ENCODE results near the gene LGALS3.

Gene LGALS3

GRCh38 chr14:55103971-55104954 is 24.8 kb upstream of the LGALS3 start:
- Mint-ChIP-seq H3K27ac (peak overlapping the region; percentile 4), H3K9me3 (no peaks in the 10 kb centered on the region), H3K27me3 (no peaks in the 10 kb centered on the region), H3K4me3 (no peak overlapping the region), H3K4me1 (peaks cover 29% of the 10 kb centered on the region), H3K36me3 (no peaks in the 10 kb centered on the region)

DNA sequence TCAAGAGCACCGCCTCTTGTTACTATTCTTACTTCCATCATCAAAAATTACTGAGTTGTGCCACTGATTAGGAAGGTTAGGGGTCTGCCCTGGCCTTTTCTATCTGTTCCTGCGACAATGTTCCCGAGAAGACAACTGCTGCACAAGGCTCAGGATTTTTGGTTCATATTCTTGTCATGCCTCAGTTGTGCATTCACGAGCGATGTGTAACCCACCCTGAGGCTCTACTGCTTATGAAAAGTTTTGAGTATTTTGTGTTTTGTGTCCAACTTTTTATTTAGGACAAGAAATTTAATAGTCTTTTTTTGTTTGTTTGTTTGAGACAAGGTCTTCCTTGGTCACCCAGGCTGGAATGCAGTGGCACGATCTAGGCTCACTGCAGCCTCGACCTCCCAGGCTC is 23.1 kb upstream of the LGALS3 start:
- H3K4me3 Mint-ChIP-seq: no peak overlapping the region
- no peaks in the 10 kb centered on the region for H3K36me3 Mint-ChIP-seq
- peak overlapping the region; percentile 43 for H3K27ac Mint-ChIP-seq
- peaks cover 29% of the 10 kb centered on the region for H3K4me1 Mint-ChIP-seq
- H3K9me3 Mint-ChIP-seq: no peaks in the 10 kb centered on the region
- no peaks in the 10 kb centered on the region for H3K27me3 Mint-ChIP-seq

DNA sequence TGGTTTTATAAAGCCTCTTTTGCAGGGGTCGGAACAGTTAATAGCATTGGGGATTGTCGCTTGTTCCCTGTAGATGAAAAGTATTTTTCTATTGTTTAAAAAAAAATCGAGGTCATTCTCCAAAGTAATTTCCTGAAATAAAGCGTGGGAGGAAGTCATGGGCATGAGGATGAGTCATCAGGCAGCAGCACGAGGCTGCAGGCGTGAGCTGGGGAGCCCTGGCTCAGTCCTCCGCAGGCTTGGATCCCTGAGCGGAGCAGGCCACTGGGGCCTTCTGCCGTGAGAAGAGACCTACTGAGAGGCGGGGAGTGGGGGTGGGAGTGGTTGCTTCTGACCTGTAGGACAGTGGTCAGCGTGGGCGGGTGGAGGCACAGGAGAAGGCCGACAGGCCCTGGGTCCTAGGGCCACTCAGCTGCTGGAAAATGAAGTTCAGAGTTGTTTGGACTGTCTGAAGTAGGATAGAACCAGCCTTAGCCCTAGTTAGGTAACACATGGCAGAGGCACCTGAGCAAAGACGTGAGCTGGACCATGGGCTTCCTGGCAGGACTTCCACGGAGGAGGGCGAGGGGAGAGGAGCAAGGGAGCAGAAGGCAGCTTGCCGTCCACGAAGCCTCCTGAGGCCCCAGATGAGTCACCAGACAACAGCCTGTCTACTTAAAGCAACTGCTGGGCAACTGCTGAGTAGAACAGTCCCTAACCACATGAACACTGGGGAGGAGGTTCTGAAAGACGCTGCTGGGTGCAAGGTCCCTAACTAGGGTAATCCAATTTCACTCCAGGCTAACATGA is 21.1 kb upstream of the LGALS3 start:
- H3K27ac Mint-ChIP-seq: no peak overlapping the region
- no peak overlapping the region for H3K4me3 Mint-ChIP-seq
- no peaks in the 10 kb centered on the region for H3K9me3 Mint-ChIP-seq

DNA sequence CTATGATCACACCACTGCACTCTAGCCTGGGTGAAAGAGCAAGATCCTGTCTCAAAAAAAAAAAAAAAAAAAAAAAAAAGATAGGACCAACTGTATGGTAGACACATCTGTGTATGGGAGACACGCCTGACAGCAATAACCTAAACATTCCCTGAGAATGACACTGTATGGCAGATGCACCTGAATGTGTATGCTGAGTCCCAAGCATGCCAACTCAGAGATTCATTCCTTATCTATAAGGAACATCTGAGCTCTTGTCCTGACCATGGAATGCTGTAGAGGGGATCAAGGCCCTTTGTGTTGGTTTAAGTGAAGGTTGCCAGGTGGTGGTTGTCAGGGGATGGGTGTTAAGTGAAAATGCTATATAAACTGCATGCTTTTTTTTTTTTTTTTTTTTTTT is 19.2 kb upstream of the LGALS3 start:
- peaks cover 5% of the 10 kb centered on the region for H3K4me1 Mint-ChIP-seq
- H3K36me3 Mint-ChIP-seq: no peaks in the 10 kb centered on the region
- H3K4me3 Mint-ChIP-seq: no peak overlapping the region
- H3K27me3 Mint-ChIP-seq: no peaks in the 10 kb centered on the region
- no peaks in the 10 kb centered on the region for H3K9me3 Mint-ChIP-seq
- H3K27ac Mint-ChIP-seq: no peak overlapping the region

More for the DNA sequence above, 21.1 kb upstream of the LGALS3 start:
- H3K4me1 Mint-ChIP-seq: peaks cover 17% of the 10 kb centered on the region
- no peaks in the 10 kb centered on the region for H3K27me3 Mint-ChIP-seq
- no peaks in the 10 kb centered on the region for H3K36me3 Mint-ChIP-seq

- Mint-ChIP-seq H3K9me3 (no peaks in the 10 kb centered on the region), H3K4me1 (peaks cover 5% of the 10 kb centered on the region), H3K27me3 (no peaks in the 10 kb centered on the region), H3K4me3 (no peak overlapping the region), H3K27ac (no peak overlapping the region), H3K36me3 (no peaks in the 10 kb centered on the region)
Observed at GRCh38 chr14:55111122-55111708, 17.8 kb upstream of the LGALS3 start.

DNA sequence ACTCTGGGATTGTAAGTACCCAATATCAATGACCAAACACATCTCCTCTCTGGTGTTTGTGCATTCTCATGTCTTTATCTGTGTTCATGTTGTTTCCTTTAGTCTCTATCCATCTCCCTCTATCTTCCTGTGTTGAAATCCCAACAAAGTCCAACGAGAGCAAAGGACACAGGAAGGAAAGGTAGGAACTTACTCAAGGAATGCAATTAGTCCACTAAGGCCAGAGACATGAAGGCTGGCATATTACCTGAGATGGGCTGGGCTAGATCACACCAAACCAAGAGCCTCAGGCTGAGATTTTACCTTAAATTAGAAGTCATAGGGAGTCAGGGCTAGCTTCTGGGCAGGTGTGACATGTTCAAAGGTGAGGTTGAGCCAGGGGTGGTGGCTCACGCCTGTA is 14.3 kb upstream of the LGALS3 start:
- H3K36me3 Mint-ChIP-seq: no peaks in the 10 kb centered on the region
- H3K4me3 Mint-ChIP-seq: no peak overlapping the region
- no peak overlapping the region for H3K27ac Mint-ChIP-seq
- no peaks in the 10 kb centered on the region for H3K27me3 Mint-ChIP-seq
- H3K9me3 Mint-ChIP-seq: no peaks in the 10 kb centered on the region
- no peaks in the 10 kb centered on the region for H3K4me1 Mint-ChIP-seq

DNA sequence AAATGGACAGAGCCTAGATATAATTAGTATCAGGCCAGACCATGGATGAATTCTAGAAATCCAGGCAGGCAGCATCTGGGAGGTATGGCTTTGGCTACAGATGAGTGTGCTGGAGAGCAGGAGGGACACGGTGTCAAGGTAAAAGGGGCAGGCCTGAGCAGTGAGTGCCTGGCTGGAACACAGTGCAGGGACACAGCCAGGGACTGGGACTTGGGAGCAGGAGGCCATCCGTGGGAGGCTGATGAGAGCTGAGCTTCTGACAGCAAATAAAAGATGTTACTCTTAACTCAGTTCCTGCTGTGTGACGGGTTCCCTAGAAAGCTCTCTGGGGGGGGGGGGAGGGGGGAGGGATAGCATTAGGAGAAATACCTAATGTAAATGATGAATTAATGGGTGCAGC is 13.6 kb upstream of the LGALS3 start:
- no peaks in the 10 kb centered on the region for H3K4me1 Mint-ChIP-seq
- no peak overlapping the region for H3K4me3 Mint-ChIP-seq
- H3K9me3 Mint-ChIP-seq: no peaks in the 10 kb centered on the region
- no peaks in the 10 kb centered on the region for H3K36me3 Mint-ChIP-seq
- no peaks in the 10 kb centered on the region for H3K27me3 Mint-ChIP-seq
- no peak overlapping the region for H3K27ac Mint-ChIP-seq

- no peak overlapping the region for H3K4me3 Mint-ChIP-seq
- no peaks in the 10 kb centered on the region for H3K4me1 Mint-ChIP-seq
- no peak overlapping the region for H3K27ac Mint-ChIP-seq
- no peaks in the 10 kb centered on the region for H3K9me3 Mint-ChIP-seq
- H3K27me3 Mint-ChIP-seq: no peaks in the 10 kb centered on the region
- no peaks in the 10 kb centered on the region for H3K36me3 Mint-ChIP-seq
Observed at GRCh38 chr14:55115861-55116245, 13.2 kb upstream of the LGALS3 start.

GRCh38 chr14:55116246-55117030 is 12.6 kb upstream of the LGALS3 start:
- H3K4me3 Mint-ChIP-seq: no peak overlapping the region
- H3K27me3 Mint-ChIP-seq: peaks cover 1% of the 10 kb centered on the region
- H3K36me3 Mint-ChIP-seq: no peaks in the 10 kb centered on the region
- no peaks in the 10 kb centered on the region for H3K9me3 Mint-ChIP-seq
- no peaks in the 10 kb centered on the region for H3K4me1 Mint-ChIP-seq
- no peak overlapping the region for H3K27ac Mint-ChIP-seq

DNA sequence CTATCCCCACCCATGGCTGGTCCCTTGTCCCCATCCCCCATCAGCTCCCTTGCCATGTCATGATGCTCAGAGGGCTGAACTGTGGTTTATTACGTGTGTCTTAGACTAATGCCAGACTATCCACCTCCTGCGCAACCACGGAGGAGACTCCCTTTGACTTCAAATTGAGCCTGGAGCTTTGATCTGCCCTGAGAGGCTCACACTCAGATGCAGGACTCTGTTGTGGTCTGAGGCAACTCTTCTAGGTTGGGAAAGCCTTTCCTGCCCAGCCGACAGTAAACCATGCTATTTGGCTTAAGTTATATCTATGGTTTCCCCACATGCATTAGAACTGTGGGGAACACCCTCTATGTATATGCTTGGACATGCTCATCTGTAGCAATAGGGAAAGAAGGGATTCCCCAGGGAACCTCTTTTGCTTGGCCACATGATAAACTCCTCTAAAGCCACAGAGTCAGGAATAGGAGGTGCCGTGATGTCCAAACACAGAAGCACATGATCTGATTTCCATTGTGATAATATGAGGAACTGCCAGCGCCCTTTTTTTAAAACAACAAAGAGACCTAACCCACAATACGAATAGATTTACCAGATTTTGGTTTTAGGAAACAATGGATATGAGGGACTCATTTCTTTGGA is 11.1 kb upstream of the LGALS3 start:
- Mint-ChIP-seq H3K36me3 (no peaks in the 10 kb centered on the region), H3K27me3 (peaks cover 3% of the 10 kb centered on the region), H3K4me3 (no peak overlapping the region), H3K27ac (no peak overlapping the region), H3K4me1 (no peaks in the 10 kb centered on the region), H3K9me3 (no peaks in the 10 kb centered on the region)

- no peaks in the 10 kb centered on the region for H3K4me1 Mint-ChIP-seq
- H3K27me3 Mint-ChIP-seq: peaks cover 3% of the 10 kb centered on the region
- H3K27ac Mint-ChIP-seq: no peak overlapping the region
- no peaks in the 10 kb centered on the region for H3K36me3 Mint-ChIP-seq
- H3K9me3 Mint-ChIP-seq: no peaks in the 10 kb centered on the region
- H3K4me3 Mint-ChIP-seq: no peak overlapping the region
Observed at GRCh38 chr14:55118761-55119160, 10.3 kb upstream of the LGALS3 start.

DNA sequence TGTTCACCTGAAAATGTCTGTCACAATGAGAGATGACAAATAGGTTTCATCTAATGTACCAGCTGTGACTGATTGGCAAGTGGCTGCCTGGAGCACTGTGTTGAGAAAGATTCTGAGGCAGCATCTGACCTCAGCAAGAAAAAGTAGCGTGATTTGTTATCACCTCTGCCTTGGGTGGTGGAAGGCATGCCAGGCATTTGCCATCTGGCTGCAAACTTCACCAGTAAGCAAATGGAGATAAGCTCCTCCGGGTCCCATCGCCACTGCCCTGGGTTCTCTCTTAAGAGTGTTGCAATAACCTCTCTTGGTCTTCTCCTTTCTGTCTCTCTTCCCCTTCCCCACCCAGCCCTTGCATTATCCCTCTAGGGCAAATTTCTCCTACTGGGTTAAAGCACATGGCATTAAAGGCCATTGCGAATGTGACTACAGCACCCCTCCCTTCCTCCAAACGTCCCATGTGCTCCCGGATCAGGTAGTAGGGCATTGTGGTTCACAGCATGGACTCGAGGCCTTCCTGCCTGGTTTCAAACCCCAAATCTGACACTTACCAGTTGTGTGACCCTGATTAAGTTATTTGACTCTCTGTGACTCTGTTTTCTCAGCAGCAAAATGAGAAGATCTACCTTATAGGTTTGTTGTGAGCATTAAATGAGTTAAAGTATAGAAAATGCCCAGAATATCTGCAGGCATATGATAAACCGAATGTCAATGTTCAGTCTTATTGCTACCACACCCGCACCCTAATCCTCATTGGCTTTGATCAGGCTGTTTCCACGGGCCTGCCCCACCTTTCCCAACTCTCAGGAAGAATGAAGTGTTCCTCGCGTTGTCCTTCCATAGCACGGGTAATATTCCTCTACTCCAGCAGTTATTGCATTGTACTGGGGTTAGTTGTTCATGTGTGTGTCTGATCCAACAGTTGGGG is 8.2 kb upstream of the LGALS3 start:
- H3K9me3 Mint-ChIP-seq: no peaks in the 10 kb centered on the region
- no peak overlapping the region for H3K4me3 Mint-ChIP-seq
- H3K4me1 Mint-ChIP-seq: peaks cover 7% of the 10 kb centered on the region
- no peaks in the 10 kb centered on the region for H3K36me3 Mint-ChIP-seq
- peaks cover 3% of the 10 kb centered on the region for H3K27me3 Mint-ChIP-seq
- H3K27ac Mint-ChIP-seq: no peak overlapping the region

- Mint-ChIP-seq H3K27me3 (peaks cover 3% of the 10 kb centered on the region), H3K36me3 (no peaks in the 10 kb centered on the region), H3K27ac (no peak overlapping the region), H3K4me3 (no peak overlapping the region), H3K9me3 (no peaks in the 10 kb centered on the region), H3K4me1 (peaks cover 7% of the 10 kb centered on the region)
Observed at GRCh38 chr14:55121628-55122439, 7.2 kb upstream of the LGALS3 start.

Measured in activated naive CD4-positive, alpha-beta T cell treated with anti-CD3 and anti-CD28 coated beads, Interleukin-2, amount 50 U/mL, for 24 hours (primary cell).